Neutrophil (primary cell): Measurements from ENCODE around the gene FZR1.

Experiments
- H3K27ac ChIP-seq: fragments of 200-600 bp; sonication (generic); 2 replicates; pipeline ENCODE4 v1.5.1; 2016; ENCODE audit warnings: mild to moderate bottlenecking, moderate library complexity
- H3K27me3 ChIP-seq: fragments of 200-600 bp; sonication (generic); 2 replicates; pipeline ENCODE4 v1.6.0; 2016; ENCODE audit warnings: mild to moderate bottlenecking
- H3K36me3 ChIP-seq: fragments of 200-600 bp; sonication (generic); 2 replicates; pipeline ENCODE4 v1.5.1; 2017
- H3K4me1 ChIP-seq, 2 experiments: fragments of 200-600 bp in 1 of 2; sonication (generic) in 1 of 2; 1 replicate in 1 of 2; 2 replicates in 1 of 2; pipeline versions ENCODE4 v1.5.1 to v1.6.1; 2013 to 2016; ENCODE audit warnings: low read depth in 1 of 2, low read length in 1 of 2, mild to moderate bottlenecking in 1 of 2, moderate library complexity in 1 of 2; ENCODE audit not compliant: control insufficient read depth in 1 of 2, insufficient read depth in 1 of 2
- H3K4me3 ChIP-seq, 2 experiments: fragments of 200-600 bp in 1 of 2; sonication (generic) in 1 of 2; 1 replicate in 1 of 2; 2 replicates in 1 of 2; pipeline ENCODE4 v1.5.1; 2013 to 2016; ENCODE audit warnings: low read depth in 1 of 2, low read length in 1 of 2, mild to moderate bottlenecking in 1 of 2, moderate library complexity in 1 of 2
- H3K9me3 ChIP-seq: fragments of 200-600 bp; sonication (generic); 2 replicates; pipeline ENCODE4 v1.5.1; 2016
- CTCF ChIP-seq: fragments of 200-600 bp; sonication (generic); IDR thresholded peaks from 2 replicates; pipeline ENCODE4 v1.5.1; 2016; ENCODE audit warnings: antibody characterized with exemption

Gene FZR1

GRCh38 chr19:3585301-3586126 lies 79.4 kb downstream of the FZR1 start, which contains the start of gene GIPC3:
Gene GIPC3, plus strand, starts transcription at chr19:3585478. Its CDS starts 120 bp downstream, at chr19:3585598.
- Histone ChIP-seq H3K9me3 (no peaks in the 10 kb centered on the region), H3K27me3 (peaks cover 44% of the 10 kb centered on the region), H3K36me3 (no peaks in the 10 kb centered on the region), H3K27ac (no peak within 1 kb of the TSS), H3K4me1 (no peaks in the 10 kb centered on the region), H3K4me3 (no peak within 1 kb of the TSS)
- TF ChIP-seq CTCF = no peak

DNA sequence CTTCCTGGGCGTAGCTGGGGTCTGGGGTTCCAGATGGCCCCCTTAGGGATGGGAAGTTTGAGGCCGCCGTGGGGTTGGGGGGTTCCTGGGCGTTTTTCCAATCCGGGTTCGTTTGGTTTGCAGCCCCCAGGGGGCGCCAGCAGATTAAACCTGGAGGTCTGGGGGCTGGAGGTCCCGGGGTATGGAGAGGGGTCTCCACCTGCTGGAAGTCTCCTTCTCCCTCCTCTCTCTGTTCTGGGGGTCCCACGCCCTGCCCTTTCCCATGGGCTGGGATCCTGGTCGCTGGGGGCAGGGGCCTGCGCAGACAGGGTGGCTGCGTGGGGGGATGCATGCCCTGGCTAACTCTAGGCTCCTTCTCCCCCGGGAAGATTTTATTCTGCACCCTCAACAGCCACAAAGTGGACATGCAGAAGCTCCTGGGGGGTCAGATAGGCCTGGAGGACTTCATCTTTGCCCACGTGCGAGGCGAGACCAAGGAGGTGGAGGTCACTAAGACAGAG lies 80.1 kb downstream of the FZR1 start:
- no peak overlapping the region for H3K27ac ChIP-seq
- no peak overlapping the region for H3K4me3 ChIP-seq
- no peak for TF ChIP-seq CTCF

GRCh38 chr19:3586707-3587346 lies 80.7 kb downstream of the FZR1 start:
- no peak for TF ChIP-seq CTCF
- Histone ChIP-seq H3K27ac (no peak overlapping the region), H3K9me3 (no peaks in the 10 kb centered on the region), H3K4me3 (no peak overlapping the region), H3K27me3 (peaks cover 44% of the 10 kb centered on the region), H3K4me1 (no peaks in the 10 kb centered on the region), H3K36me3 (no peaks in the 10 kb centered on the region)

More for the DNA sequence above, 80.1 kb downstream of the FZR1 start:
- Histone ChIP-seq H3K27me3 (peaks cover 44% of the 10 kb centered on the region), H3K4me1 (no peaks in the 10 kb centered on the region), H3K9me3 (no peaks in the 10 kb centered on the region), H3K36me3 (no peaks in the 10 kb centered on the region)
